CD4-positive, alpha-beta T cell treated with Interferon alpha-2 for 1 hour (primary cell): ENCODE data around the gene C12orf76.
"Not testable (repeated sequence)": the region's sequence is repeated elsewhere in the genome, so short reads cannot be mapped to it uniquely, and the experiment has no call there.

Experiments
- DNase-seq, 2 donors: peaks; one replicate each; pipeline ENCODE4 v3.0.0-alpha.2; 2020 to 2022

The C12orf76 gene

GRCh38 chr12:110048242-110049027 lies at the start of gene C12orf76:
Gene C12orf76 (minus strand): TSS chr12:110048522. CDS start chr12:110048495, 27 bp downstream.
- DNase-seq: peak; percentile 91 to 94

GRCh38 chr12:110093631-110094311 lies 45.4 kb upstream of the C12orf76 start:
- DNase-seq: no peak

GRCh38 chr12:110091136-110091711 lies 42.9 kb upstream of the C12orf76 start:
- no peak for DNase-seq

- DNase-seq: no peak
Measured at GRCh38 chr12:110090266-110091135, 42.2 kb upstream of the C12orf76 start.

GRCh38 chr12:110088936-110089335 lies 40.6 kb upstream of the C12orf76 start:
- DNase-seq: no peak

GRCh38 chr12:110088216-110088615 lies 39.9 kb upstream of the C12orf76 start:
- DNase-seq: not testable (repeated sequence)

GRCh38 chr12:110084314-110085015 lies 36.1 kb upstream of the C12orf76 start:
- no peak for DNase-seq

GRCh38 chr12:110080410-110080809 lies 32.1 kb upstream of the C12orf76 start:
- no peak for DNase-seq

- peak; percentile 88 to 92 for DNase-seq
Measured at GRCh38 chr12:110079477-110080400, 31.4 kb upstream of the C12orf76 start.

- DNase-seq: no peak
Measured at GRCh38 chr12:110077800-110078199, 29.5 kb upstream of the C12orf76 start.

GRCh38 chr12:110075880-110076279 lies 27.6 kb upstream of the C12orf76 start:
- no peak for DNase-seq

GRCh38 chr12:110074089-110074488 lies 25.8 kb upstream of the C12orf76 start:
- DNase-seq: no peak

GRCh38 chr12:110073049-110073831 lies 24.9 kb upstream of the C12orf76 start:
- DNase-seq: peak in 1 of 2 donors; percentile 31

- DNase-seq: not testable (repeated sequence)
Measured at GRCh38 chr12:110072636-110073035, 24.3 kb upstream of the C12orf76 start.

- no peak for DNase-seq
Measured at GRCh38 chr12:110071967-110072366, 23.6 kb upstream of the C12orf76 start.

- DNase-seq: no peak
Measured at GRCh38 chr12:110071504-110071903, 23.2 kb upstream of the C12orf76 start.

- DNase-seq: no peak
Measured at GRCh38 chr12:110068654-110069053, 20.3 kb upstream of the C12orf76 start.

- DNase-seq: not testable (repeated sequence)
Measured at GRCh38 chr12:110068115-110068514, 19.8 kb upstream of the C12orf76 start.

GRCh38 chr12:110067531-110067930 lies 19.2 kb upstream of the C12orf76 start:
- no peak for DNase-seq

GRCh38 chr12:110065540-110065939 lies 17.2 kb upstream of the C12orf76 start:
- DNase-seq: no peak
